Osteoblast (primary cell): ENCODE measurements around the gene SEC24D. TPM values are rescaled to one million over a fixed set of nuclear protein-coding genes. Genes with fewer than 3 reads are reported as not detected.

Experiments used
- DNase-seq: peaks from one replicate; pipeline ENCODE4 v3.0.0; 2011; ENCODE audit warnings: low spot score, mixed read lengths; ENCODE audit not compliant: insufficient read length; ENCODE audit errors: missing footprints
- H2AFZ ChIP-seq: 2 replicates; pipeline ENCODE4 v1.6.0; 2011; ENCODE audit warnings: mild to moderate bottlenecking, low read length
- H3K27ac ChIP-seq: 2 replicates; pipeline ENCODE4 v1.5.1; 2011; ENCODE audit warnings: mild to moderate bottlenecking, low read depth, low read length, moderate library complexity
- H3K27me3 ChIP-seq: 2 replicates; pipeline ENCODE4 v1.6.0; 2012; ENCODE audit warnings: mild to moderate bottlenecking, control low read depth, inconsistent platforms, low read length, moderate library complexity; ENCODE audit not compliant: insufficient read depth
- H3K36me3 ChIP-seq: 2 replicates; pipeline ENCODE4 v1.5.1; 2011; ENCODE audit warnings: mild to moderate bottlenecking, low read length, control low read depth, moderate library complexity; ENCODE audit not compliant: insufficient read depth
- H3K4me1 ChIP-seq: 2 replicates; pipeline ENCODE4 v1.5.1; 2011; ENCODE audit warnings: mild to moderate bottlenecking, low read length, control low read depth, moderate library complexity; ENCODE audit not compliant: insufficient read depth
- H3K4me2 ChIP-seq: 2 replicates; pipeline ENCODE4 v1.6.0; 2011; ENCODE audit warnings: mild to moderate bottlenecking, low read length; ENCODE audit not compliant: insufficient read depth
- H3K4me3 ChIP-seq: fragments of 200-600 bp; sonication (generic); 3 replicates; pipeline ENCODE4 v1.5.1; 2012; ENCODE audit warnings: mild to moderate bottlenecking, low read length, inconsistent platforms; ENCODE audit not compliant: insufficient read depth
- H3K79me2 ChIP-seq: 2 replicates; pipeline ENCODE4 v1.6.0; 2012; ENCODE audit warnings: mild to moderate bottlenecking, low read length, control low read depth, inconsistent platforms; ENCODE audit not compliant: insufficient read depth
- H3K9me3 ChIP-seq: 2 replicates; pipeline ENCODE4 v1.5.1; 2011; ENCODE audit warnings: low read depth, low read length, control low read depth
- H4K20me1 ChIP-seq: 2 replicates; pipeline ENCODE4 v1.6.0; 2012; ENCODE audit warnings: mild to moderate bottlenecking, low read length, control low read depth; ENCODE audit not compliant: insufficient read depth
- total RNA-seq: library from RNA; depleted of rRNA; stranded (reverse); fragments of >200 nt; gene quantifications from 2 replicates; pipeline ENCODE4 v1.2.3, GENCODE V29; 2012
- TF ChIP-seq, protein P1 (sequence below): IDR thresholded peaks from 2 replicates; pipeline ENCODE4 v1.5.1; 2011; ENCODE audit warnings: mild to moderate bottlenecking, low read depth, low read length, moderate library complexity; ENCODE audit errors: extremely low read depth

SEC24D gene
- total RNA-seq, 1 donor = 116 TPM

DNA sequence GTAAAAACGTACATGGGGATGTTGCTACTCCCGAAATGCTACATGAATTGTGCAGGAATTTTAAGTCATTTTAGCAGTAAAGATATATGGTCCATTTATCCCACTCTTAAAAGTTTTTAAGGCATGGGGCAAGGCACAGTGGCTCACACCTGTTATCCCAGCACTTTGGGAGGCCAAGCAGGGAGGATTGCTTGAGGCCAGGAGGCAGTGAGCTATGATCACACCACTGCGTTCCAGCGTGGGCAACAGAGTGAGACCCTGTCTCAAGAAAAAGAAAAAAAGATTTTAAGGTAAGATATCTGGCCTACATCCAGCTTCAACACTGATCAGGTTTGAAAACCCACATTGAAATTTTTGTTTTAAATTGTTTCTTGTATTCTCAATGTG lies 1.2 kb upstream of the SEC24D start:
- Histone ChIP-seq H3K27me3 (no peaks in the 10 kb centered on the region), H3K9me3 (no peaks in the 10 kb centered on the region), H3K4me2 (peak overlapping the region; percentile 93), H3K27ac (peak overlapping the region; percentile 99), H2AFZ (peak overlapping the region; percentile 78), H3K79me2 (peaks cover 38% of the 10 kb centered on the region), H3K4me1 (peaks cover 36% of the 10 kb centered on the region), H4K20me1 (peaks cover 25% of the 10 kb centered on the region), H3K36me3 (peaks cover 19% of the 10 kb centered on the region), H3K4me3 (peak overlapping the region; percentile 94)
- DNase-seq = no peak
- TF ChIP-seq, protein P1, sequence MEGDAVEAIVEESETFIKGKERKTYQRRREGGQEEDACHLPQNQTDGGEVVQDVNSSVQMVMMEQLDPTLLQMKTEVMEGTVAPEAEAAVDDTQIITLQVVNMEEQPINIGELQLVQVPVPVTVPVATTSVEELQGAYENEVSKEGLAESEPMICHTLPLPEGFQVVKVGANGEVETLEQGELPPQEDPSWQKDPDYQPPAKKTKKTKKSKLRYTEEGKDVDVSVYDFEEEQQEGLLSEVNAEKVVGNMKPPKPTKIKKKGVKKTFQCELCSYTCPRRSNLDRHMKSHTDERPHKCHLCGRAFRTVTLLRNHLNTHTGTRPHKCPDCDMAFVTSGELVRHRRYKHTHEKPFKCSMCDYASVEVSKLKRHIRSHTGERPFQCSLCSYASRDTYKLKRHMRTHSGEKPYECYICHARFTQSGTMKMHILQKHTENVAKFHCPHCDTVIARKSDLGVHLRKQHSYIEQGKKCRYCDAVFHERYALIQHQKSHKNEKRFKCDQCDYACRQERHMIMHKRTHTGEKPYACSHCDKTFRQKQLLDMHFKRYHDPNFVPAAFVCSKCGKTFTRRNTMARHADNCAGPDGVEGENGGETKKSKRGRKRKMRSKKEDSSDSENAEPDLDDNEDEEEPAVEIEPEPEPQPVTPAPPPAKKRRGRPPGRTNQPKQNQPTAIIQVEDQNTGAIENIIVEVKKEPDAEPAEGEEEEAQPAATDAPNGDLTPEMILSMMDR = no peak

DNA sequence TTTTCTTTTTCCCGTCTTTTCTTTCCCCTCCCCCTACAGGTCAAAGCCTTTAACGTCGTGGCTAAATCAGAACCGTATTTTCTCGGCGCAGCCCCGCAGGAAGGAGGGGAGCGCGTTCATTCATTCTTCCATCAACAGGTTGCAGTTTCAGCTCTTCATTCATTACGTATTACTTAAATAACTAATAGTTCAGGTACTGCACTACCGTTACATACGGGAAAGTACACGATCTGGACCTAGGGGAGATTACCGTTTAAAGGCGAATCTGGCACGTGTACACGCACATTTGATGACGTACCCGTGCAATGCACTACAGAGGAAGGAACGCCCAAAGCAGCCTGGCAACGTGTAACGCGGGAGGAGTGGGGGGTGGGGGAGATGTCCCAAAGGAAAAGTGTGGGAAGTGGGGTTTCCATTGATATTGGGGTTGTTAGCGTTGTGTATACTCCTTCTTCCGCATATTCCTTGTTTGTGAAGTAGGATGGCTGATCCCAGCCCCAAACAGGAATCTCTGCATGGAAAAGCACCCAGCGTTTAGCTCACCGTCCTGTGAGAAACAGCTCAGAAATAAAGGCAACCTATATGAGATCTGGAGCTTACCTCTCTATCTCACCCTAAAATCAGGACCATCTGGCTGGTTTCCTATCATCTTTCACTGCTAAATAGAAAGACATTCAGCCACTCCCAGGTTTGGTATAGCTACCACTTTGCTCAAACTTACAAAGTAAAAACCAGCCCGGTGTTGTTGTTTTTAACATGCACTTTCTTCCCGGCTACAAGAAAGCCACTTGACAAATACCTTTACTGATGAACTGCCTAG lies 585 bp upstream of the SEC24D start:
- Histone ChIP-seq H3K4me3 (peak overlapping the region; percentile 94), H2AFZ (peak overlapping the region; percentile 78), H3K27me3 (no peaks in the 10 kb centered on the region), H3K9me3 (no peaks in the 10 kb centered on the region), H3K27ac (peak overlapping the region; percentile 99), H3K4me1 (peaks cover 36% of the 10 kb centered on the region), H4K20me1 (peaks cover 31% of the 10 kb centered on the region), H3K4me2 (peak overlapping the region; percentile 93), H3K36me3 (peaks cover 24% of the 10 kb centered on the region), H3K79me2 (peaks cover 44% of the 10 kb centered on the region)
- TF ChIP-seq, protein P1 = no peak
- DNase-seq = peak; percentile 84

DNA sequence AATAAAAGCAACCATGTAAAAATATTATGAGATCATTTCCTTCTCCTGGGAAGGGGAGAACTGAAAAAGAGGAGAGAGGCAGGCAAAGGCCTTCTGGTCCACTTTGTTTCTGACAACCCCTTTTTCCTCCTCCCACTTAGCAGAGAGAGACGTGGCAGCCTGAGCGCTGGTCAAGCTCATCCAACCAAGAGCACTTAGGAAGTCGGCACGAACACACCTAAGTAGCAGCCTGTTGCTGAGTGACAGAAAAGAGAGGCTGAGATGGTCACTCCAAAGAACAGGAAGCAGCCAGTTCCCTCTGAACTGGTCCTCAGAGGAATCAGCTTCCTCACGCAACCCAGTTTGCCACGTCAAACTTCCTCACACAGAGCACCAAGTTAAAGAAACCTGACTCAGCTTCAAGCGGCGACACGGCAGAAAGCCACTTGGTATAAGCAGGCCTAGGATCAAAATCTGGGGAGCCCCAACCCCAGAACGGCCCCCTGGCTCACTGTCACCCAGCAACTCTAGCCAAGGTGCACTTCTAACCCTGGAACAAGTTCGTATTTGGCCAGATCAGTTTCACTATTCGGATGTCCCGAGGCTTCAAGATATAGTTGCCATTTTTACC lies 861 bp downstream of the SEC24D start:
- TF ChIP-seq, protein P1 = no peak
- peak overlapping the region; percentile 8 for H2AFZ ChIP-seq
- peaks cover 57% of the 10 kb centered on the region for H3K79me2 ChIP-seq

DNA sequence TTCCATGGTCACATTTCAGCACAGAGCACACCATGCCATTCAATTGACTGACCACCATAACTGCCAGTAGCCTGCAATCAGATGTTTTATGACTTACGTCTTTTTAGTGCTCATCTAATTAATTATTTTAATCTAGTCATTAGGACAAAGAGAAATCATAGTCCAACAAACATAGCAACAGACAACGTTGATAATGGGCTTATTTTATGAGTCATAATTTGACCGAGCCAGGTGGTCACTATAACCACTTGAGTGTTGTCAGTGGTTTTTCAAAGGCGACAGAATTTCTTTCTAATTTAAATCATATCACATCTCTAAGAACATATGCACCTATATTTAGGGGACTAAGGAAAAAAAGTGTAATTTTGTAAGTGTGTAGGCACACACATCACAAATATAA lies 1.9 kb downstream of the SEC24D start:
- peaks cover 51% of the 10 kb centered on the region for H4K20me1 ChIP-seq
- H3K4me2 ChIP-seq = peak overlapping the region; percentile 92
- TF ChIP-seq, protein P1 = no peak
- DNase-seq = no peak
- H3K36me3 ChIP-seq = peaks cover 47% of the 10 kb centered on the region
- no peak overlapping the region for H2AFZ ChIP-seq
- H3K9me3 ChIP-seq = no peaks in the 10 kb centered on the region
- peak overlapping the region; percentile 99 for H3K27ac ChIP-seq
- no peaks in the 10 kb centered on the region for H3K27me3 ChIP-seq
- peak overlapping the region; percentile 94 for H3K4me3 ChIP-seq
- peaks cover 66% of the 10 kb centered on the region for H3K79me2 ChIP-seq
- peaks cover 42% of the 10 kb centered on the region for H3K4me1 ChIP-seq

More for the DNA sequence above, 861 bp downstream of the SEC24D start:
- Histone ChIP-seq H3K27me3 (no peaks in the 10 kb centered on the region), H3K36me3 (peaks cover 39% of the 10 kb centered on the region), H3K9me3 (no peaks in the 10 kb centered on the region), H3K27ac (peak overlapping the region; percentile 99), H3K4me3 (peak overlapping the region; percentile 94), H3K4me2 (peak overlapping the region; percentile 92), H4K20me1 (peaks cover 43% of the 10 kb centered on the region), H3K4me1 (peaks cover 42% of the 10 kb centered on the region)
- peak; percentile 84 for DNase-seq
